GM20000 (cell line): ENCODE results near the gene ZDHHC1.

Experiments
- DNase-seq: peaks from one replicate; pipeline ENCODE4 v3.0.0; 2012; ENCODE audit warnings: low spot score
- CTCF ChIP-seq: IDR thresholded peaks from 2 replicates; pipeline ENCODE4 v1.5.1; 2012; ENCODE audit warnings: mild to moderate bottlenecking, control low read depth; ENCODE audit errors: extremely low read depth, missing control alignments

Gene ZDHHC1

DNA sequence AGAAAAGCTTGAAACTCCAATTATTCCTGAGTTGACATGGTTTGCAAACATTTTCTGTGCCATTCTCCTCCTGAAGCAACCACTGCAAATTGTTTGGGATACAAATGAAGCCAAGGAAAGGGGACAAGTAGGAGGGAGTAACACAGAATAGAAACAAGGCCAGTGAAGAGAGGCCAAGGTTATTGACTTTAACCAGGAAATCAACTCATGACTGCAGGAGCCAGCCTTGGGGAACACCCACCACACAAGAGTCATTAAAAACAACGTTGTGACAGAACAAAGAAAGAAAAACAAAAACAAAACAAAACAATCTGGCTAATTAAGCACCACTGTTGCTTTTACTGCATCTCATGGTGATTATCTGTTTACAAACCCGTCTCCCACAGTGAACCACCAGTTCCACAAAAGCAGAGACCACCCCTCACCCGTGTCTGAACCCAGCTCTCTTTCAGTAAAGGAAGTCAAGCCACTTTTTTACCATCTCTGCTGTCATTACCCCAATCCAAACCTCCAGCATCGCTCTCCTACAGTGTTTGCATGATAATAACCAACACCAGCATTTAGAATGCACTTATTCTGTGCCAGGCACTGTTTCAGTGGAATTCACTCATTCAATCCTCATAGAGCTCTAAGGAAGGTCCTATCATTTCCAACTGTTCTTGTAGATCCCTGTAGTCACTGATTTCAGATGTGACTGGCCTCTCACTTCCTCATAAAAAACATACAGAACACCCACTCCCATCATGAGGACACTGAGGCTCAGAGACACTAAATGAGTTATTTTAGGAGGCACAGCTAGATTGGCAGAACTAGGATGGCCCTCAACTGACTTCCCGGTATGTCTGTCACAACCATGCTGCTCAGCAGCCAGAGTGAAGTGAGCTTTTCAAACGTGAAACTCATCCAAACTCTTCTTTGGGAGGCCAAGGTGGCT, 2.0 kb downstream of the ZDHHC1 start:
- no peak for TF ChIP-seq CTCF
- no peak for DNase-seq

- TF ChIP-seq CTCF: no peak
- no peak for DNase-seq
These were observed 4.0 kb downstream of the ZDHHC1 start for GRCh38 chr16:67412294-67412693.

DNA sequence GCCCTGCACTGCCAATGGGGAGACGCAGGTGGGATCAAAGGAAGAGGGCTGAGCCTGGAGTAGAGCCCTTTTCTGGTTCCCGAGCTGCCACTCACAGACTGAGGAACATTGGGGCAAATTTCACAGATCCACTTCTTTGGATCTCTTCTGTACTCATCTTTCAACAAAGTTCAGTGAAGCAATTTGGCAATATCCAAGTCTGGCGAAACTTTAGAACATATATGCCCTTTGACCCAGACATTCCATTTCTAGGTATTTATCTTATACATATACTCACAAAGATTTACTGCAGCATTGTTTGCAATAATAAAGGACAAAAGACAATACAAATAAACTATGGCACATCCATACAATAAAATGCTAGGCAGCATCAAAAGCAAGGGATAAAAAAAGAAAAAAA, 4.9 kb downstream of the ZDHHC1 start:
- TF ChIP-seq CTCF: no peak
- no peak for DNase-seq

DNA sequence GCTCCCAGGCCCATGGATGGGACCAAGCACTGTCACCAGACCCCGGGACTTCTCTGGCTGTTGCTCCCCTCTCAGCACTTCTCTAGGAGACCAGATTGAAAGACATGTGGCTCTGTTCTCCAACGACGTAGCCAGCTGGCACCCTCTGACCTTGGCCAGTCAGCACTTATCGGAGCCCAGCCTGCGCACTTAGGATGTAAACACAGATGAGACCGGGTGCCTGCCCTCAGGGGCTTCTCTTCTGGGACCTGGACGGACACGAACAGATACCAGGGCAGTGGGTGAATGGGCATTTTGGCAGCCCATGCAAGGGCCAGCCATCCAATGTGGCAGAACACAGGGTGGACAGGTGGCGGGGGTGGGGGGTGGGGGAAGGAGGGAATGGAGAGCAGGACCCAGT, 6.6 kb downstream of the ZDHHC1 start:
- TF ChIP-seq CTCF: no peak
- no peak for DNase-seq

DNA sequence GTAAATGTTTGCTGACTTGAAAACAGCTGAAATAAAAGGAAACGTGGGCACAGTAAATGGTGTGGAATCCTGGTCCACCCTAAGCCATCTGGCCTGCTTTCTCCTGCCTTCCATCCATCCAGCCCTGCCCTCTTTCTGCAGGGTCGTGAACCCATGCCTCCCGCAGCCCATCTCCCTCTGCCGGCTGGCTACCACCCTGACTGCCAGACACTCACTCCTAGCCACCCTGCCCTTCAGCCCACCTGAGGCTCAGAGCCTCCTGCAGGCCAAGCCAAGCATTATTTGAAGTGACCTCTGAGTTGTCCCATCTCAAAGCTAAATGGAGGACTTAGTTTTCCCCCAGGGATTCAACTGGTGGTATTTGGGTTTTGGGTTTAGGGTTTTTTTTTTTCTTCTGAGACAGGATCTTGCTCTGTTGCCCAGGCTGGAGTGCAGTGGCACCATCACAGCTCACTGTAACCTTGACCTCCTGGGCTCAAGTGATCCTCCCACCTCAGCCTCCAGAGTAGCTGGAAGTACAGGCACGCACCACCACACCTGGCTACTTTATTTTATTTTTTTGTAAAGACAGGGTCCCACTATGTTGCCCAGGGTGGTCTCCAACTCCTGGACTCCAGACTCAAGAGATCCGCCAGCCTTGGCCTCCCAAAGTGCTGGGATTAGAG, 8.4 kb downstream of the ZDHHC1 start:
- DNase-seq: no peak
- no peak for TF ChIP-seq CTCF

GRCh38 chr16:67407176-67407787, 9.0 kb downstream of the ZDHHC1 start:
- TF ChIP-seq CTCF: no peak
- DNase-seq: no peak
